GM23338 (cell line): ENCODE measurements around the gene MORC4. TPM values are rescaled to one million over a fixed set of nuclear protein-coding genes. Genes with fewer than 3 reads are reported as not detected.

Experiments used
- ATAC-seq: fragments of 200-7000 bp; cut with Tn5 transposase; 3 replicates; pipeline ENCODE4 v1.9.1; 2020
- DNase-seq: peaks from one replicate; pipeline ENCODE4 v3.0.0-alpha.2; 2015; ENCODE audit warnings: low spot score
- H2AFZ ChIP-seq: fragments of 200-600 bp; sonication (generic); 2 replicates; pipeline ENCODE4 v1.8.0; 2016; ENCODE audit warnings: antibody characterized with exemption, mild to moderate bottlenecking, moderate library complexity
- H3F3A ChIP-seq: fragments of 200-600 bp; sonication (generic); replicated peaks from 2 replicates; pipeline ENCODE4 v1.8.0; 2017; ENCODE audit warnings: antibody characterized with exemption, mixed run types, low read depth
- H3K27ac ChIP-seq: fragments of 200-600 bp; sonication (generic); 2 replicates; pipeline ENCODE4 v1.6.1; 2016; ENCODE audit warnings: low read depth
- H3K27me3 ChIP-seq: fragments of 200-600 bp; sonication (generic); 2 replicates; pipeline ENCODE4 v1.8.0; 2016; ENCODE audit warnings: mild to moderate bottlenecking, mixed run types, moderate library complexity; ENCODE audit not compliant: insufficient read depth
- H3K36me3 ChIP-seq: fragments of 200-600 bp; sonication (generic); 2 replicates; pipeline ENCODE4 v1.8.0; 2016; ENCODE audit warnings: mild to moderate bottlenecking; ENCODE audit not compliant: insufficient read depth
- H3K4me1 ChIP-seq: fragments of 200-600 bp; sonication (generic); 2 replicates; pipeline ENCODE4 v1.8.0; 2016; ENCODE audit warnings: mild to moderate bottlenecking, moderate library complexity; ENCODE audit not compliant: insufficient read depth
- H3K4me2 ChIP-seq: fragments of 200-600 bp; sonication (generic); 2 replicates; pipeline ENCODE4 v1.7.1; 2017; ENCODE audit warnings: mixed run types
- H3K4me3 ChIP-seq: fragments of 200-600 bp; sonication (generic); 2 replicates; pipeline ENCODE4 v1.6.1; 2016; ENCODE audit warnings: mixed run types
- H3K79me2 ChIP-seq: fragments of 200-600 bp; sonication (generic); replicated peaks from 2 replicates; pipeline ENCODE4 v1.8.0; 2017; ENCODE audit warnings: mild to moderate bottlenecking; ENCODE audit not compliant: insufficient read depth
- H3K9me2 ChIP-seq: fragments of 200-600 bp; sonication (generic); 2 replicates; pipeline ENCODE4 v1.8.0; 2017; ENCODE audit not compliant: insufficient read depth
- H4K20me1 ChIP-seq: fragments of 200-600 bp; sonication (generic); replicated peaks from 2 replicates; pipeline ENCODE4 v1.8.0; 2017; ENCODE audit warnings: mild to moderate bottlenecking; ENCODE audit not compliant: insufficient read depth
- H3K27ac Mint-ChIP-seq: 2 replicates; pipeline ENCODE4 v1.8.0; 2020; ENCODE audit warnings: inconsistent platforms, mild to moderate bottlenecking, moderate library complexity, mixed read lengths
- H3K27me3 Mint-ChIP-seq: 3 replicates; pipeline ENCODE4 v1.8.0; 2022; ENCODE audit warnings: low read depth, mild to moderate bottlenecking, moderate library complexity, mixed read lengths, inconsistent platforms; ENCODE audit not compliant: insufficient read depth, poor library complexity
- H3K36me3 Mint-ChIP-seq: 3 replicates; pipeline ENCODE4 v1.8.0; 2021; ENCODE audit warnings: low read depth, mild to moderate bottlenecking, inconsistent platforms, moderate library complexity, mixed read lengths
- H3K4me1 Mint-ChIP-seq: 3 replicates; pipeline ENCODE4 v1.8.0; 2020; ENCODE audit warnings: mild to moderate bottlenecking, inconsistent platforms, mixed read lengths
- H3K4me3 Mint-ChIP-seq: 3 replicates; pipeline ENCODE4 v1.8.0; 2021; ENCODE audit warnings: moderate library complexity, mild to moderate bottlenecking, inconsistent platforms, mixed read lengths
- H3K9me3 Mint-ChIP-seq: 3 replicates; pipeline ENCODE4 v1.8.0; 2020; ENCODE audit warnings: moderate library complexity, mild to moderate bottlenecking, inconsistent platforms, mixed read lengths
- CREB1 ChIP-seq: fragments of 250-450 bp; sonication (Bioruptor Pico); IDR thresholded peaks from 2 replicates; pipeline ENCODE4 v1.5.0; 2020; ENCODE audit warnings: low read depth, mild to moderate bottlenecking, moderate library complexity
- CTCF ChIP-seq, 2 experiments: fragments of 200-600 bp in 1 of 2; sonication (generic) in 1 of 2; conservative IDR thresholded peaks; 2 replicates each; pipeline versions ENCODE4 v1.5.1 to v1.6.1; 2016 to 2017; ENCODE audit warnings: antibody characterized with exemption in 2 of 2, low read depth in 2 of 2, mild to moderate bottlenecking in 2 of 2, moderate library complexity in 1 of 2
- ETS1 ChIP-seq: IDR thresholded peaks from 2 replicates; pipeline ENCODE4 v1.6.1; 2016; ENCODE audit warnings: antibody characterized with exemption
- EZH2phosphoT487 ChIP-seq: fragments of 200-600 bp; sonication (generic); IDR thresholded peaks from one replicate; pipeline ENCODE4 v1.8.1; 2018; ENCODE audit warnings: antibody characterized with exemption; ENCODE audit not compliant: unreplicated experiment
- JUNB ChIP-seq: IDR thresholded peaks from one replicate; pipeline ENCODE4 v1.6.1; 2016; ENCODE audit warnings: antibody characterized with exemption; ENCODE audit not compliant: unreplicated experiment
- NANOG ChIP-seq: IDR thresholded peaks from 2 replicates; pipeline ENCODE4 v1.6.1; 2016; ENCODE audit warnings: antibody characterized with exemption, borderline replicate concordance
- POLR2AphosphoS5 ChIP-seq: IDR thresholded peaks from 2 replicates; pipeline ENCODE4 v1.6.1; 2016; ENCODE audit warnings: antibody characterized with exemption, low read depth
- REST ChIP-seq: IDR thresholded peaks from one replicate; pipeline ENCODE4 v1.6.1; 2018; ENCODE audit warnings: antibody characterized with exemption; ENCODE audit not compliant: unreplicated experiment
- ZNF114 ChIP-seq: fragments of 250-450 bp; sonication (Bioruptor Pico); IDR thresholded peaks from 2 replicates; pipeline ENCODE4 v1.5.0; 2020; ENCODE audit warnings: mild to moderate bottlenecking, moderate library complexity
- ZNF331 ChIP-seq: fragments of 250-450 bp; sonication (Bioruptor Pico); IDR thresholded peaks from 2 replicates; pipeline ENCODE4 v1.5.0; 2020; ENCODE audit warnings: low read depth, mild to moderate bottlenecking, moderate library complexity
- ZNF462 ChIP-seq: fragments of 250-450 bp; sonication (Bioruptor Pico); IDR thresholded peaks from 2 replicates; pipeline ENCODE4 v1.5.0; 2020; ENCODE audit warnings: mild to moderate bottlenecking, moderate library complexity
- polyA plus RNA-seq: library from polyadenylated mRNA; unstranded; fragments of >200 nt; fragmentation: Nextera tagmentation; extraction: Ambion mirVana; gene quantifications from 2 replicates; pipeline ENCODE4 v1.2.1, GENCODE V29; 2016
- total RNA-seq: library from RNA; depleted of rRNA; stranded (reverse); fragments of >200 nt; shearing (Covaris generic); gene quantifications from 2 replicates; pipeline ENCODE4 v1.2.3, GENCODE V29; 2014

MORC4 gene
- total and polyA plus RNA-seq, 2 experiments from 2014 or later: 1.6 to 1.7 TPM

- no peaks in the 10 kb centered on the region for H3K36me3 Mint-ChIP-seq
- H4K20me1 ChIP-seq: no peaks in the 10 kb centered on the region
- H2AFZ ChIP-seq: no peak overlapping the region
- no peak overlapping the region for H3K27ac Mint-ChIP-seq
- no peaks in the 10 kb centered on the region for H3K9me3 Mint-ChIP-seq
- H3F3A ChIP-seq: no peaks in the 10 kb centered on the region
- H3K9me2 ChIP-seq: no peaks in the 10 kb centered on the region
- no peaks in the 10 kb centered on the region for H3K27me3 ChIP-seq
- no peak for DNase-seq
- no peak for ATAC-seq
- H3K27ac ChIP-seq: no peak overlapping the region
- no peaks in the 10 kb centered on the region for H3K4me1 Mint-ChIP-seq
- no peak overlapping the region for H3K4me3 Mint-ChIP-seq
- no peaks in the 10 kb centered on the region for H3K79me2 ChIP-seq
- H3K4me3 ChIP-seq: no peak overlapping the region
- no peaks in the 10 kb centered on the region for H3K4me1 ChIP-seq
- H3K4me2 ChIP-seq: no peak overlapping the region
- no peaks in the 10 kb centered on the region for H3K36me3 ChIP-seq
- TF ChIP-seq ZNF331 (CRISPR knock-in tag) (no peak), POLR2AphosphoS5 (no peak), REST (no peak), ZNF462 (no peak), JUNB (no peak), EZH2phosphoT487 (no peak), ZNF114 (CRISPR knock-in tag) (no peak), CREB1 (CRISPR knock-in tag) (no peak), CTCF (conservative IDR thresholded peaks at IDR 0.05; ENCODE audit: low read depth in 2 of 2) (no peak), ETS1 (no peak), NANOG (no peak)
- peaks cover 4% of the 10 kb centered on the region for H3K27me3 Mint-ChIP-seq
These were observed 87.1 kb downstream of the MORC4 start for GRCh38 chrX:106912864-106913263.
